ENCODE measurements around the gene CLK3.

- TF ChIP-seq CTCF (conservative IDR thresholded peaks at IDR 0.05) (no peak), EZH2 (IDR thresholded peaks at IDR 0.05; ENCODE audit: low read depth) (no peak)
Observed at GRCh38 chr15:74613089-74613952, 2.3 kb upstream of the CLK3 start.
